OCI-LY1 (cell line): ENCODE data around the gene BMPER.

Experiments used
- H2AFZ ChIP-seq: fragments of 200-600 bp; sonication (generic), shearing (Covaris generic); 2 replicates; pipeline ENCODE4 v1.6.0; 2014; ENCODE audit warnings: antibody characterized with exemption, mild to moderate bottlenecking, low read length
- H3F3A ChIP-seq: fragments of 200-600 bp; sonication (generic), shearing (Covaris generic); 2 replicates; pipeline ENCODE4 v1.6.0; 2014; ENCODE audit warnings: mild to moderate bottlenecking, antibody characterized with exemption, low read length, moderate library complexity; ENCODE audit not compliant: insufficient read depth
- H3K27ac ChIP-seq: fragments of 200-600 bp; sonication (generic); 2 replicates; pipeline ENCODE4 v1.5.1; 2014; ENCODE audit warnings: low read length, mixed run types, mild to moderate bottlenecking, low read depth; ENCODE audit not compliant: poor library complexity, severe bottlenecking
- H3K27me3 ChIP-seq: fragments of 200-600 bp; sonication (generic); 2 replicates; pipeline ENCODE4 v1.6.0; 2014; ENCODE audit warnings: antibody characterized with exemption, mild to moderate bottlenecking, low read length, moderate library complexity; ENCODE audit not compliant: insufficient read depth
- H3K36me3 ChIP-seq: fragments of 200-600 bp; sonication (generic); 2 replicates; pipeline ENCODE4 v1.6.1; 2014; ENCODE audit warnings: mild to moderate bottlenecking, antibody characterized with exemption, low read length, moderate library complexity, mixed read lengths; ENCODE audit not compliant: insufficient read depth
- H3K4me1 ChIP-seq: fragments of 200-600 bp; sonication (generic); 2 replicates; pipeline ENCODE4 v1.5.1; 2014; ENCODE audit warnings: mild to moderate bottlenecking, low read length, moderate library complexity; ENCODE audit not compliant: insufficient read depth, severe bottlenecking
- H3K4me2 ChIP-seq: fragments of 200-600 bp; sonication (generic), shearing (Covaris generic); 2 replicates; pipeline ENCODE4 v1.6.1; 2014; ENCODE audit warnings: low read length
- H3K4me3 ChIP-seq: fragments of 200-600 bp; sonication (generic); 2 replicates; pipeline ENCODE4 v1.5.1; 2014; ENCODE audit warnings: low read length, low read depth, mild to moderate bottlenecking, mixed read lengths; ENCODE audit not compliant: poor library complexity, severe bottlenecking
- H3K79me2 ChIP-seq: fragments of 200-600 bp; shearing (Covaris generic); 2 replicates; pipeline ENCODE4 v1.6.1; 2016; ENCODE audit warnings: mixed run types, low read length, mixed read lengths; ENCODE audit not compliant: insufficient read depth
- H3K9ac ChIP-seq: fragments of 200-600 bp; sonication (generic), shearing (Covaris generic); 2 replicates; pipeline ENCODE4 v1.6.1; 2014; ENCODE audit warnings: mild to moderate bottlenecking, low read length, mixed read lengths
- H3K9me2 ChIP-seq: fragments of 200-600 bp; sonication (generic), shearing (Covaris generic); 2 replicates; pipeline ENCODE4 v1.6.1; 2014; ENCODE audit warnings: low read depth, mild to moderate bottlenecking, low read length, mixed read lengths
- H3K9me3 ChIP-seq: fragments of 200-600 bp; shearing (Covaris generic); 2 replicates; pipeline ENCODE4 v1.6.1; 2014; ENCODE audit warnings: low read length, mixed read lengths
- H4K20me1 ChIP-seq: fragments of 200-600 bp; sonication (generic), shearing (Covaris generic); 2 replicates; pipeline ENCODE4 v1.6.0; 2016; ENCODE audit warnings: mild to moderate bottlenecking, low read length; ENCODE audit not compliant: insufficient read depth
- EZH2 ChIP-seq: fragments of 200-600 bp; sonication (generic), shearing (Covaris generic); IDR thresholded peaks from 2 replicates; pipeline ENCODE4 v1.8.0; 2017; ENCODE audit warnings: borderline replicate concordance, mixed run types, mild to moderate bottlenecking, antibody characterized with exemption, low read length, moderate library complexity, mixed read lengths
- TF ChIP-seq, protein P1 (sequence below): fragments of 200-600 bp; sonication (generic), shearing (Covaris generic); IDR thresholded peaks from 2 replicates; pipeline ENCODE4 v1.5.1; 2017; ENCODE audit warnings: mild to moderate bottlenecking, antibody characterized with exemption, low read length, moderate library complexity, mixed read lengths

The BMPER gene

DNA sequence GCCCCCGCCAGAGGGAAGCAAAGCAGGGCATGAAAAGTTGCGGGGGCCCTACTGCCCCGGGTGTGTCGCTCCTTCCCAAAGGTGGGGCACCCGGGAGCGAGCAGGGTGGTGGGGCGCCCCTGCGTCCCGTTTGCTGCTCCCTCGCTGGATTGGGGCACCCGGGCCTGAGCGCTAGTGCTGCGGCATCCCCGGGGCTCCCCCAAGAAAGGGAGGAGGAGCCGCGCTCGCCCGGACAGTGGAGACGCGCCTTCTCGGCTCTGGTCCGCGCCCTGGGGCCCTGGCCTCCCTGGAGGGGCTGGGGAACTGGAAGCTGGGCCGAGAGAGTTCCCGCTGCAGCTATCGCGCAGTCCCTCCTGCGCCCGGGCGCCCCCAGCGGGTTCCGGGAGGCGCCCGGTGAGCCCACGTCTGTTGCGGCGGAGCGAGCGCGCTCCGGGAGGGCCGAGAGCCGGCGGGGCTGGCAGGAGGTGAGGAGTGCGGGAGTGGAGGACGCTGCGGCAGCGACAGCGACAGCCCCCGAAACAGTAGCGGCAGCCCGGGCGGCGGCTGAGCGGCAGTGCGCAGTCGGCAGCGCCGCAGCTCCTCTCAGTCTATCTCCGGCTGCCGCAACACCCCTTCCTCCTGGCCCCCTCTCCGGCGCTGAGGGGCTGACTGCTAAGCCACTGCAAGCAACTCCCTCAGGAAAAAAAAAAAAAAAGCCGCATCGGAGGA is 504 bp upstream of the BMPER start:
- H3K9me3 ChIP-seq: no peaks in the 10 kb centered on the region
- TF ChIP-seq, protein P1, sequence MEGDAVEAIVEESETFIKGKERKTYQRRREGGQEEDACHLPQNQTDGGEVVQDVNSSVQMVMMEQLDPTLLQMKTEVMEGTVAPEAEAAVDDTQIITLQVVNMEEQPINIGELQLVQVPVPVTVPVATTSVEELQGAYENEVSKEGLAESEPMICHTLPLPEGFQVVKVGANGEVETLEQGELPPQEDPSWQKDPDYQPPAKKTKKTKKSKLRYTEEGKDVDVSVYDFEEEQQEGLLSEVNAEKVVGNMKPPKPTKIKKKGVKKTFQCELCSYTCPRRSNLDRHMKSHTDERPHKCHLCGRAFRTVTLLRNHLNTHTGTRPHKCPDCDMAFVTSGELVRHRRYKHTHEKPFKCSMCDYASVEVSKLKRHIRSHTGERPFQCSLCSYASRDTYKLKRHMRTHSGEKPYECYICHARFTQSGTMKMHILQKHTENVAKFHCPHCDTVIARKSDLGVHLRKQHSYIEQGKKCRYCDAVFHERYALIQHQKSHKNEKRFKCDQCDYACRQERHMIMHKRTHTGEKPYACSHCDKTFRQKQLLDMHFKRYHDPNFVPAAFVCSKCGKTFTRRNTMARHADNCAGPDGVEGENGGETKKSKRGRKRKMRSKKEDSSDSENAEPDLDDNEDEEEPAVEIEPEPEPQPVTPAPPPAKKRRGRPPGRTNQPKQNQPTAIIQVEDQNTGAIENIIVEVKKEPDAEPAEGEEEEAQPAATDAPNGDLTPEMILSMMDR: no peak
- TF ChIP-seq EZH2: no peak
- no peak overlapping the region for H2AFZ ChIP-seq
- no peak overlapping the region for H3K4me2 ChIP-seq
- no peak overlapping the region for H3K4me3 ChIP-seq
- H3K27ac ChIP-seq: no peak overlapping the region
- no peaks in the 10 kb centered on the region for H3F3A ChIP-seq
- H3K36me3 ChIP-seq: no peaks in the 10 kb centered on the region
- no peaks in the 10 kb centered on the region for H4K20me1 ChIP-seq
- H3K9me2 ChIP-seq: no peaks in the 10 kb centered on the region
- H3K79me2 ChIP-seq: no peaks in the 10 kb centered on the region
- no peaks in the 10 kb centered on the region; the same call in 1 of the 2 replicates for H3K27me3 ChIP-seq
- H3K4me1 ChIP-seq: no peaks in the 10 kb centered on the region
- no peak overlapping the region for H3K9ac ChIP-seq

DNA sequence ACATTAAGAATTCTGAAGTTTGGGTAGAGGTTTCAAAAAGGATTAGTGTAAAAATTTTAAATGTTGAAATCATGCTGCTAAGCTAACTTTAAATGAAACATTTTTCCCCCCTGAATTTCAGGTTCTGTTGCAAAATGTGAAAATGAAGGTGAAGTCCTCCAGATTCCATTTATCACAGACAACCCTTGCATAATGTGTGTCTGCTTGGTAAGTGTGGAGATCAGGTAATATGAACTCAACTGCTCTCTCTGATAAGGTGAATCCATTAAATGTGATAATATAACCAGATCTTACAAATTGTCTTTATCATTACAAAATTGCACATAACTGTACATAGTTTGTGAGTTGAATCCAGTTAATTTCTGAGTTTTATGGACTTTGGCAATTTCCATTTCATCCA is 1.4 kb downstream of the BMPER start:
- Histone ChIP-seq H3K79me2 (no peaks in the 10 kb centered on the region), H3K9ac (no peak overlapping the region), H3K27me3 (no peaks in the 10 kb centered on the region; the same call in 1 of the 2 replicates), H3K9me2 (no peaks in the 10 kb centered on the region), H3K27ac (no peak overlapping the region), H3K4me3 (no peak overlapping the region), H3F3A (no peaks in the 10 kb centered on the region), H3K4me1 (no peaks in the 10 kb centered on the region), H3K9me3 (no peaks in the 10 kb centered on the region), H2AFZ (no peak overlapping the region), H3K4me2 (no peak overlapping the region), H4K20me1 (no peaks in the 10 kb centered on the region), H3K36me3 (no peaks in the 10 kb centered on the region)
- TF ChIP-seq EZH2: no peak
- TF ChIP-seq, protein P1: no peak

DNA sequence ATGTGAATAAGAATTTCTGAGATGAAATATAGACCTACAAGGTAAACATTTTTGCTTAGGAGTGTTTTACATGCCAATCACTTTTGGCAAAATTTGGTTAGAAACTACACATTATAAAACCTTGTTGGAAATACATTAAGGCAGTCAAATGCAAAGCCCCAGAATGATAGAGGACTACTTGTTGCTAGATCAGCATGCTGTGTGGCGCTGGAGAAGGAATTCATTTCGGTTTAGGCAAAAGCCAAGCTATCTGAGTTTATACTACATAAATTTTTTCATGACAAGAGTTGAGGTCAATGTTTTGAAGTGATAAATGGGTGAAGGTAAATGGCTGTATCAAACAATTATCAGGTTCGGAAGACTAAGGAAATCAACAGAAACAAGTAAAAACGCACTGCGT is 2.3 kb downstream of the BMPER start:
- no peaks in the 10 kb centered on the region for H4K20me1 ChIP-seq
- H3K4me2 ChIP-seq: no peak overlapping the region
- H3K4me1 ChIP-seq: no peaks in the 10 kb centered on the region
- H3K9ac ChIP-seq: no peak overlapping the region
- H3K79me2 ChIP-seq: no peaks in the 10 kb centered on the region
- no peak overlapping the region for H2AFZ ChIP-seq
- no peaks in the 10 kb centered on the region; the same call in 1 of the 2 replicates for H3K27me3 ChIP-seq
- TF ChIP-seq EZH2: no peak
- TF ChIP-seq, protein P1: no peak
- no peaks in the 10 kb centered on the region for H3K9me2 ChIP-seq
- no peaks in the 10 kb centered on the region for H3K9me3 ChIP-seq
- no peaks in the 10 kb centered on the region for H3K36me3 ChIP-seq
- H3F3A ChIP-seq: no peaks in the 10 kb centered on the region
- H3K27ac ChIP-seq: no peak overlapping the region
- no peak overlapping the region for H3K4me3 ChIP-seq
